ENCODE data around the gene OPN4. TPM values are rescaled to one million over a fixed set of nuclear protein-coding genes. Genes with fewer than 3 reads are reported as not detected.

Gene OPN4
- total RNA-seq, 2 donors from 2014 or later = not detected

DNA sequence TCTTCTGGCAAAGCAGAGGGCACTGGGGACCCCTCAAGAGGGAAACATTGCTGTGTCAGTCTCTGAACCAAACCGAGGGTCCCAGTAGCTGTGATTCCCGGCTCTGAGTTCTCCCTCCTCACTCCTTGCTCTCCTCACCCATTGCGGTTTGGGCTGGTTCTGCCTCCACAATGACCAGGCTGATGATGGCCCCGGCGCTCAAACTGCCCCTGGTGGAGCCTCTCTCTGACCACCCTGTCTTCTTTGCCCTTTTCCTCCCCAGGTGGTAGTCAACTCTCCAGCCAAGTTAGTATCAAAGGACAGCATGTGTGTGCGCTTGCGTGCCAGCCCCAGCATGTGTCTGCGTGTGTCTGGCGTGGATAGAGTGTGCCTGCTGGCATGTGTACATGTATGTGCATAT is 31.1 kb downstream of the OPN4 start:
- intact Hi-C loops (cut with DNase I) = no loop called here
- TF ChIP-seq CTCF (IDR thresholded peaks at IDR 0.05) = no peak
- TF ChIP-seq POLR2A (IDR thresholded peaks at IDR 0.05) = no peak
- Histone ChIP-seq H3K36me3 (replicated peaks in 1 of 2; ENCODE audit: insufficient read depth in 1 of 2, low read depth in 2 of 2) (no peaks in the 10 kb centered on the region), H3K9me3 (no peaks in the 10 kb centered on the region), H3K4me1 (peaks cover 7% of the 10 kb centered on the region), H3K27ac (no peak overlapping the region), H3K4me3 (no peak overlapping the region), H3K27me3 (no peaks in the 10 kb centered on the region)
- ATAC-seq (no peak), DNase-seq (no peak)
- 80 to 93% methylated on average over 9 of the region's 9 CpGs for WGBS, 2 donors

DNA sequence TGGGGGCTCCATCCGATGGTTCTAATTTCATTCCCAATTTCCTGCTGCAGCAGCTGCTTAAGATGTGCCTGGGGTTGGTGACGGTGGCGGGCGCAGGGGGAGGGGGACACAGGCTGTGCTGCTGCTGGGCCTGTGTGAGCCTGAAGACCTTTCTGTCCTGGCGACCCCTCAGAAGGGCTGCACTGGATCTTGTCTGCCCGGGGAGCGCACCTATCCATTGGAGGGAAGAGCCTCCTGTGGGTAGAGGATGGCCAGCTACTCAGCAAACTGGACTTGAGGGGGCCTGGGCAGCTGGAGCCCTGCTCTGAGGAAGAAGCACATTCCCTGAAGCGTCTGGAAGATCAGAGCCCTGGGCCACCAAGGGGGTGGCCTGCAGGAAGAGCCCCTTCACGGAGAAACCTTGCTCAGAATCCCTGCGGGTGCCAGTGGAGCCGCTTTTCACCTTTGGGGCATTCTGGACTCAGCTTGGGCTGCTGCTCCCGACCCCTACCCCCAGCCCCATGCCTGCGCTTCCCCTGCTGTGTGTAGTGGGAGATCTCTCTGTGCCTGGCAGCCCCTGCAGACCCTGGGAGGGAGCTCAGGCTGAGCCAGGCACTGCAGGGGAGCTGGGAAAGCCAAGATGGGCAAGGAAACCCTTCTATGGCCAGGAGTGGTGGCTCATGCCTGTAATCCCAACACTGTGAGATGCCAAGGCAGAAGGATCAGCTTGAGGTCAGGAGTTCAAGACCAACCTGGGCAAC is 31.7 kb downstream of the OPN4 start:
- Histone ChIP-seq H3K4me3 (no peak overlapping the region), H3K36me3 (replicated peaks in 1 of 2; ENCODE audit: insufficient read depth in 1 of 2, low read depth in 2 of 2) (no peaks in the 10 kb centered on the region), H3K27ac (no peak overlapping the region), H3K27me3 (no peaks in the 10 kb centered on the region), H3K9me3 (no peaks in the 10 kb centered on the region), H3K4me1 (peaks cover 7% of the 10 kb centered on the region)
- DNase-seq (no peak), ATAC-seq (no peak)
- intact Hi-C loops (cut with DNase I) = no loop called here
- 72 to 74% methylated on average over 6 to 12 of the region's 13 CpGs for whole genome bisulfite sequencing, 2 donors
- TF ChIP-seq CTCF (IDR thresholded peaks at IDR 0.05) (no peak), POLR2A (IDR thresholded peaks at IDR 0.05) (no peak)

- TF ChIP-seq CTCF (IDR thresholded peaks at IDR 0.05) = no peak
- TF ChIP-seq POLR2A (IDR thresholded peaks at IDR 0.05) = no peak
- Histone ChIP-seq H3K27ac (no peak overlapping the region), H3K4me1 (peaks cover 7% of the 10 kb centered on the region), H3K9me3 (no peaks in the 10 kb centered on the region), H3K4me3 (no peak overlapping the region), H3K27me3 (no peaks in the 10 kb centered on the region), H3K36me3 (replicated peaks in 1 of 2; ENCODE audit: insufficient read depth in 1 of 2, low read depth in 2 of 2) (no peaks in the 10 kb centered on the region)
- WGBS, 2 donors = 77 to 84% methylated on average over 17 to 19 of the region's 19 CpGs
- intact Hi-C loops (cut with DNase I) = no loop called here
- ATAC-seq = no peak
- no peak for DNase-seq
These were observed 32.6 kb downstream of the OPN4 start for GRCh38 chr10:86686972-86687371.

- H3K36me3 ChIP-seq (replicated peaks in 1 of 2; ENCODE audit: insufficient read depth in 1 of 2, low read depth in 2 of 2) = no peaks in the 10 kb centered on the region
- intact Hi-C loops (cut with DNase I) = no loop called here
- H3K9me3 ChIP-seq = no peaks in the 10 kb centered on the region
- TF ChIP-seq CTCF (IDR thresholded peaks at IDR 0.05) = no peak
- no peak for TF ChIP-seq POLR2A (IDR thresholded peaks at IDR 0.05)
- WGBS, 2 donors = 27 to 28% methylated on average over 4 of the region's 4 CpGs
- no peak for ATAC-seq
- no peaks in the 10 kb centered on the region for H3K27me3 ChIP-seq
- no peak overlapping the region for H3K27ac ChIP-seq
- peaks cover 7% of the 10 kb centered on the region for H3K4me1 ChIP-seq
- H3K4me3 ChIP-seq = no peak overlapping the region
- DNase-seq = no peak
These were observed 33.4 kb downstream of the OPN4 start for GRCh38 chr10:86687750-86688149.

GRCh38 chr10:86688398-86688921 is 34.1 kb downstream of the OPN4 start:
- intact Hi-C loops (cut with DNase I) = no loop called here
- Histone ChIP-seq H3K27ac (no peak overlapping the region), H3K9me3 (no peaks in the 10 kb centered on the region), H3K27me3 (no peaks in the 10 kb centered on the region), H3K36me3 (replicated peaks in 1 of 2; ENCODE audit: insufficient read depth in 1 of 2, low read depth in 2 of 2) (no peaks in the 10 kb centered on the region), H3K4me3 (no peak overlapping the region), H3K4me1 (peaks cover 7% of the 10 kb centered on the region)
- TF ChIP-seq POLR2A (IDR thresholded peaks at IDR 0.05) = no peak
- peak; percentile 77 to 89 (median 83) for TF ChIP-seq CTCF (IDR thresholded peaks at IDR 0.05)
- DNase-seq (peak; percentile 65 to 68 (median 65)), ATAC-seq (peak; percentile 87)
- 25 to 26% methylated on average over 8 of the region's 8 CpGs for WGBS, 2 donors

Measured in body of pancreas (tissue), 4 donors.